GM21576 (cell line): ENCODE measurements around the gene TOLLIP.

ENCODE experiments used
- ATAC-seq: cut with Tn5 transposase; IDR thresholded peaks from one replicate; pipeline ENCODE4 v1.9.1; 2021; ENCODE audit warnings: mild to moderate bottlenecking, moderate library complexity; ENCODE audit not compliant: unreplicated experiment

The TOLLIP gene

DNA sequence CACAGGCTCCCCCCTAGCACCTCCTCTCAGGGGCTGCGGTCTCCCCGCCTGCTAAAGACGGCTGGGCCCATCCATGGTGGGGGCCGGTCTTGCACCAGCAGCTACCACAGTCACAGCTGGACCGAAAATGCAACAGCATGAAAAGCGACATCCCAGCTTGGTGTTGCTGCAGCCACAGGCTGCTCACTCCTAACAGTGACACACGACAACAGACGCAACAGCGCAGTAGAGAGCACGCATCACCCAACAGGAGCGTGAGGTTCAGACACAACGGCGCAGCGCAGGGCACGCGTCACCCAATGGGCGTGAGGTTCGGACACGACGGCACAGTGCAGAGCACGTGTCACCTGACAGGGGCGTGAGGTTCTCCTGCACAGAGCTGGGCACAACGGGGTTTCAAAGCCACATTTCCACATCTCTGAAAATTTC lies 24.1 kb downstream of the TOLLIP start:
- no peak for ATAC-seq

DNA sequence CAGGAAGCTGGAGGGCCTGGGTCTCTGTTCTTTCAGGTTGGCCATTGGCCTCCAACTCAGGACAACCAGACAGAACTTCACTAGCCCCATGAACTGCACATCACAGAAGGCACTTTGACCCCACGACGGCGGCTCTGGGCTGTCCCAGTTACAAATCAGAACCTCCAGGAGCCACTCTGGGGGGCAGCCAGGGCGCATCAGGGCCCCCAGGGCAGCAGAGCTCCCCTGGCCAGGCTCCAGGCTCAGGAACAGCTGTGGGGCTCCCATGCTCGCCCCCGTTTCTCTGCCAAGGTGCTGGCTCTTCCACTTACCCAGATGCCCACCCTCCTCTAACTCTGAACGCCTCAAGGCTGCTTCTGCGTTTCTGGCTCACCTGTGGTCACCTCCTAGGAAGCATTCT lies 25.5 kb downstream of the TOLLIP start:
- ATAC-seq = no peak

DNA sequence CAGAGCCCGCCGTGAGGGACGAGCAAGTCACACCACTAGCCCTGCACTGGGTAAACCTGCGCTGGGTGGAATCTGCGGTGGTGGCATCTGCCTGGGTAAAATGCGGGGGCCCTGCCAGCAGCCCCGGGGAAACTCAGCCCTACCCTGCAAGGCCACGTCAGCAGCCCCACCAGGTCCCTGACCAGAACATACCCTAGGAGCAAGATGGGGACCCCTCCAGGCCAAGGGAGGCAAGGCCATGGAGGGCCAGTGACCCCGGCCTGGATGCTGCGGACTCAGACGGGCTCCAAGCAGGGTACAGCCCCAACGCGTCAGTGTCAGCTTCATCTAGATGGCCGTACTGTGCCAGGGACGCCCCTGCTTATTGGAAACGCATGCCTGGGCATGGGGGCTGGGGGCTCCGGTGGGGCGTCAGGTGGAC lies 26.3 kb downstream of the TOLLIP start:
- ATAC-seq = no peak

GRCh38 chr11:1281974-1282365 lies 27.5 kb downstream of the TOLLIP start:
- ATAC-seq = no peak

DNA sequence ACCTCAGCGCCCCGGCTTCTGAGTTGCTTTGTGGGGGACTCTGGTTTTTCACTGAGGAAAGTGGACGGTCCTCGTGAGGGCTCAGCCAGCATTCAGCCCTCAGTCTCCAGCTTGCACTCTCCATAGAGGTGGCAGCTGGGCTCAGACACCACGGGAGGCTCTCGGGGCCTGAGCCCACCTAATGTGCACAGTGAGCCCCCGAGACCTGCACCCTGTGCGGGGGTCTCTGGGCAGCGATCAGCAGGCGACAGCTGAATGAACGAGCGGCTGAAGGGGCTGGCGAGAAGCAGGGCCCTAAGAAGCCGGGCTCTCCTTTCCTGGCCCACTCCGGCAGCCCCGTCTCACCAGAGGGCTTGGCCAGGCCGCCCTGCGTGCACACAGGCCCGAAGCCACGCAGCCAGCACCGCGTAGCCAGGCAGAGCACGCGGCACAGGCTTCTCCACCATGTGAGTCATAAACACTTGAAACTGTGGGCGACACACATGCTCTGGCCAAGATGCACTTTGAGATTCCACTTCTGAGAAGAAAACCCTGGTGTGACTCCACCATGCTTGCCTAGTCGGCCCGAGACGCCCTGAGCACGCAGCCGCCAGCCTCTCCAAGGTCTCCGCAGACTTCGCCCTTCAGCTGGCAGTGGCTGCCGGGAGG lies 28.0 kb downstream of the TOLLIP start:
- ATAC-seq = no peak

DNA sequence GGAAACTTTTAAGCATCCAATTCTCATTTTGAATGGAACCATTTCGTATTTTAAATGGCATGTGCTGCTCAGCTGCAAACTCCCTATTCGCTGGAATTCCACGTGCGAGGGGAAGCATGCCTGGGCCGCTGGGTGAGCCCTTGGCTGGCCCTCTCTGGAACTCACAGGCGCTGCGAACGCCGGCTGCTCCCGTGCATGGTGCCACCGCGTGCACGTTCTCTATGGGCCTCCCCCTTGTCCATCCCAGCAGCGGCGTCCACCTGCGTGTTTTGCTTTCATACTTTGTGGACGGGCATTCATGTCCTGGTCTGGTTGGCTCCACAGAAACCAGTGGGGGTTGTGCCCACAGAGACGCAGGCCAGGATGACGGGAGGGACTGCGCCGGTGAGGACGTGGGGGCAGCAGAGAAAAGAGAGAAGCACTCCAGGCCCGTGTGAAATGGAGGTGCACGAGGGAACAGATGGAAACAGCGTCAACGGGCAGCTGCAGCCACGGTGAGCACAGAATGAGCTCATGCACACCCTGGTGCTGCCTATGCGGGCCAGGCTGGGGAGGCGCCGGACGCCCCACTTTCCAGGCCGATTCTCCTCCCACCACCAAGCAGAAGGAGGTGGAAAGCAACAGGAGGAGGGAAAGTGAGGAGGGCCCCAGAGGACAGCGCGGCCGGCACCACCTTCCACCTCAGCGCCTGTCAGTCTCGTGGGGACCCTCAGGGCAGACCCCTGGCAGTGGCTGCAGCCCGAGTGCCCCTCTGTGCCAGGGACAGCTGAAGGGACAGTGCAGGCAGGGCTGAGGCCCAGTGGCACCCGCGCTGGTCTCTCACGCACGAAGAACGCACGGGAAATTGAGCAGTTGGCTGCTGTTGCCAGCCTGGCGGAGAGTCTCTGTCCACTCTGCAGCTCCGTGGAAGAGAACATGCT lies 29.1 kb downstream of the TOLLIP start:
- no peak for ATAC-seq

GRCh38 chr11:1279674-1280055 lies 29.8 kb downstream of the TOLLIP start:
- no peak for ATAC-seq

GRCh38 chr11:1278766-1279673 lies 30.4 kb downstream of the TOLLIP start:
- ATAC-seq = no peak

- no peak for ATAC-seq
Observed at GRCh38 chr11:1277936-1278512, 31.4 kb downstream of the TOLLIP start.

GRCh38 chr11:1276866-1277615 lies 32.4 kb downstream of the TOLLIP start:
- ATAC-seq = no peak

DNA sequence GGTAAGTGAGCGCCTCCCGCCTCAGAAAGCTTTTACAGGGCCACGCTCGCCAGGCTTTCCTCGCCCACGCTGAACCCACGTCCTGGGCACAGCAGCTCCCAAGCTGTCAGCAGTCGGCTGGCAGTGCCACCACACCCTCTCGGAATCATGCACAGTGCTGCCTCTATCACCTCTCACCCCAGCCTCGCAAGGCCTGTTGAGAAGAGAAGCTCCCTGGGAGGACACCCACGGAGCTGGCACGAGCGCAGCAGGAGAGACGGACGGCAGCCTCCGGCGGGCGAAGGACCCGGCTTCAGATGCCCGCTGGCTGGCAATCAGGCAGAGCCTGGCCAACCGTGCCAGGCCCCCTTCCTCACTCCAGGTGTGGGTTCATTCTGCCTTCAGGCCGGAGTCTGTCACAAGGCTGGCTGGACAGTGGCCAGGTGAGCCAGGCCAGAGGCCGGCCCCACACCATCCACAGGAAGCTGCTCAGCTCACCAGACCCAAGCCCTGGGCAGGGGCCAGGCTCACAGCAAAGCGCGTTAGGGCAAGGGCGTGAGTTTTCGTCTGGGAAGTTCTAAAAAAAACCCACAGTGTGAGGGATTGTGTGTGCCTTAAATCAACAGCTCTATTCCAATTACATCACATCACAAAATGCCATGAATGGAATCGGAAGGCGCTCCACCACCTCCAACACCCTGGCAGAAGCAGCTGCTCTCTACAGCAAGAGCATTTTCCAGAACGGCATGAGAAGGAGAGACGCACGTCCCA lies 33.2 kb downstream of the TOLLIP start:
- no peak for ATAC-seq

DNA sequence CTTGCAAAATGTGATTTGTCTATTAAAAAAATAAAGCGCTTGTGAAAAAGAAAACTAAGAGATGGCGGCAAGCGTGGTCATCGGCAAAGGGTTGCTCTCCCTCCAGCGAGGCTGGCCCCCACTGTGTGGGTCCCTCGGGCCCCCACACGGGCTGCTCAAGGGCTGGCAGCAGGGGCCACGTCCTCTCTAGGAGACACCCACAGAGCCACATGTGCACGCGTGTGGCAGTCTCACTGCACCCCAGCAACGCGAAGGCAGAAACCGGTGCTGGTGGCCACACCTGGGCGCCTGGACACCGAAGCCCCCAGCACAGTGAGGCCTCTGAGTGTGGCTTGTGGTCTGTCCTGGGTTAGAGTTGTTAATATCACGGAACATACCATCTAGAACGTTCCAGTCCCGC lies 34.4 kb downstream of the TOLLIP start:
- no peak for ATAC-seq

- ATAC-seq = no peak
Observed at GRCh38 chr11:1274501-1274900, 34.9 kb downstream of the TOLLIP start.

- ATAC-seq = no peak
Observed at GRCh38 chr11:1272531-1272930, 36.9 kb downstream of the TOLLIP start.

- ATAC-seq = no peak
Observed at GRCh38 chr11:1271927-1272326, 37.5 kb downstream of the TOLLIP start.

- ATAC-seq = no peak
Observed at GRCh38 chr11:1271406-1271805, 38.0 kb downstream of the TOLLIP start.

GRCh38 chr11:1271002-1271401 lies 38.4 kb downstream of the TOLLIP start:
- ATAC-seq = no peak

DNA sequence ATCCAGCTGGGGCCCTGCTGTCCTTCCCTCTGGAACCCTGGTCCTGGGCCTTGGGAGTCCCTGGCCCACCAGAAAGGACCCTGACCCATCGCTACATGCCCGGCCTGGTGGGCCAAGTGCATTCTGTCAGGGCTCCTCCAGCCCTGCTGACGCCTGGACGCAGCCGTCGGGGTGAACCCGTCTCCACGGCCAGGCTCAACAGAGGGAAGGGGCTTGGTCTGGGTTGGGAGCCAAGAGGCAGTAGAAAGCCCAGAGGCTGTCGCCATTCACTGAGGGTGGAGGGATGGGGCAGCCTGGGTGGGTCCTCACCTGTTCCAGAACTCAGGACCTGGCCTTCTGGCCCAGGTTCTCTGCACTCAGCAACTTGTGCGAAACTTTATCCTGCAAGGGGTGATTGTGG lies 39.0 kb downstream of the TOLLIP start:
- no peak for ATAC-seq

- no peak for ATAC-seq
Observed at GRCh38 chr11:1269957-1270356, 39.5 kb downstream of the TOLLIP start.
